HCT116 (cell line): Measurements from ENCODE around the gene ARL13B. TPM values are rescaled to one million over a fixed set of nuclear protein-coding genes. Genes with fewer than 3 reads are reported as not detected.

Experiments
- ATAC-seq: fragments of 200-7000 bp; cut with Tn5 transposase; 2 replicates; pipeline ENCODE4 v1.9.1; 2020; ENCODE audit warnings: mild to moderate bottlenecking, moderate library complexity
- BruUV-seq: library from RNA; stranded (reverse); fragments of 400-500 nt; replicated peaks from 2 replicates; lab custom pipeline; 2021; lab: Mats Ljungman, UMichigan
- CTCF ChIA-PET: fragments of 300-600 bp; sonication (Branson Sonifier 250); formaldehyde crosslinking; loops from one replicate; lab custom pipeline; 2021; ENCODE audit warnings: antibody characterized with exemption; lab: Charles Lee
- POLR2A ChIA-PET: fragments of 300-600, 350-600 bp; sonication (Branson Sonifier 250); formaldehyde crosslinking; loops from one replicate; lab custom pipeline; 2021; ENCODE audit warnings: antibody characterized with exemption; lab: Charles Lee
- RAD21 ChIA-PET, 2 experiments: fragments of 300-600 bp; sonication (Branson Sonifier 250); formaldehyde crosslinking; loops; one replicate each; lab custom pipeline; 2023; ENCODE audit warnings: low total read pairs in 2 of 2; ENCODE audit not compliant: uncharacterized antibody in 2 of 2, unreplicated experiment in 2 of 2, low non-redundant PET in 1 of 2; lab: Charles Lee
- DNase-seq: peaks from one replicate; pipeline ENCODE4 v3.0.0-alpha.2; 2010; ENCODE audit warnings: low read depth, low spot score
- H2AFZ ChIP-seq: fragments of 200-600 bp; shearing (Covaris generic), sonication (generic); 2 replicates; pipeline ENCODE4 v1.6.1; 2017; ENCODE audit warnings: low read depth, mixed run types, mixed read lengths, antibody characterized with exemption, low read length; ENCODE audit not compliant: poor library complexity, severe bottlenecking
- H3K27ac ChIP-seq: 2 replicates; pipeline ENCODE4 v1.5.1; 2012; ENCODE audit warnings: low read depth, low read length
- H3K27me3 ChIP-seq: fragments of 200-600 bp; sonication (generic); 2 replicates; pipeline ENCODE4 v1.6.1; 2016; ENCODE audit warnings: mixed run types, low read length, mixed read lengths; ENCODE audit not compliant: insufficient read depth
- H3K36me3 ChIP-seq, 2 experiments: fragments of 200-500 bp in 1 of 2; fragments of 200-600 bp in 1 of 2; sonication (Bioruptor generic) in 1 of 2; sonication (generic) in 1 of 2; 2 replicates each; pipeline versions ENCODE4 v1.5.1 to v1.6.1; 2014 to 2016; ENCODE audit warnings: low read length in 2 of 2, inconsistent platforms in 1 of 2, mixed read lengths in 1 of 2, mixed run types in 1 of 2; ENCODE audit not compliant: insufficient read depth in 2 of 2, control insufficient read depth in 1 of 2
- H3K4me1 ChIP-seq, 2 experiments: fragments of 200-600 bp in 1 of 2; sonication (generic) in 1 of 2; 2 replicates each; pipeline versions ENCODE4 v1.5.1 to v1.6.1; 2012 to 2017; ENCODE audit warnings: low read length in 2 of 2, inconsistent platforms in 1 of 2, mild to moderate bottlenecking in 1 of 2, mixed read lengths in 1 of 2, mixed run types in 1 of 2, moderate library complexity in 1 of 2; ENCODE audit not compliant: insufficient read depth in 2 of 2, control insufficient read depth in 1 of 2
- H3K4me2 ChIP-seq: fragments of 200-600 bp; sonication (generic); 2 replicates; pipeline ENCODE4 v1.6.1; 2017; ENCODE audit warnings: mixed run types, low read length, mixed read lengths
- H3K4me3 ChIP-seq, 2 experiments: fragments of 200-600 bp in 1 of 2; sonication (generic) in 1 of 2; replicated peaks in 1 of 2; 2 replicates each; pipeline ENCODE4 v1.5.1; 2011 to 2016; ENCODE audit warnings: low read length in 2 of 2, control low read depth in 1 of 2, low read depth in 1 of 2, mild to moderate bottlenecking in 1 of 2, mixed read lengths in 1 of 2, mixed run types in 1 of 2
- H3K79me2 ChIP-seq: fragments of 200-600 bp; sonication (generic); 2 replicates; pipeline ENCODE4 v1.6.1; 2017; ENCODE audit warnings: mild to moderate bottlenecking, mixed run types, low read length, moderate library complexity, mixed read lengths; ENCODE audit not compliant: insufficient read depth
- H3K9ac ChIP-seq: fragments of 200-600 bp; sonication (generic); 2 replicates; pipeline ENCODE4 v1.6.1; 2016; ENCODE audit warnings: low read length, mixed read lengths
- H3K9me2 ChIP-seq: fragments of 200-600 bp; sonication (generic), shearing (Covaris generic); 2 replicates; pipeline ENCODE4 v1.6.1; 2017; ENCODE audit warnings: mixed run types, mild to moderate bottlenecking, moderate library complexity; ENCODE audit not compliant: insufficient read depth
- H3K9me3 ChIP-seq, 2 experiments: fragments of 200-500 bp in 1 of 2; fragments of 200-600 bp in 1 of 2; sonication (Bioruptor generic) in 1 of 2; sonication (generic) in 1 of 2; 2 replicates each; pipeline ENCODE4 v1.6.1; 2014 to 2017; ENCODE audit warnings: low read length in 2 of 2, mixed read lengths in 2 of 2, inconsistent platforms in 1 of 2, low read depth in 1 of 2, mild to moderate bottlenecking in 1 of 2, mixed run types in 1 of 2, moderate library complexity in 1 of 2; ENCODE audit not compliant: control insufficient read depth in 1 of 2, insufficient read depth in 1 of 2
- H4K20me1 ChIP-seq: fragments of 200-600 bp; sonication (generic), shearing (Covaris generic); 2 replicates; pipeline ENCODE4 v1.6.1; 2017; ENCODE audit warnings: mixed run types, mild to moderate bottlenecking, moderate library complexity; ENCODE audit not compliant: insufficient read depth
- ATF3 ChIP-seq: IDR thresholded peaks from 2 replicates; pipeline ENCODE4 v1.6.1; 2012
- CBX3 ChIP-seq: IDR thresholded peaks from 2 replicates; pipeline ENCODE4 v1.6.1; 2012; ENCODE audit warnings: low read depth
- ELF1 ChIP-seq: IDR thresholded peaks from 2 replicates; pipeline ENCODE4 v1.6.1; 2012; ENCODE audit warnings: low read depth, borderline replicate concordance
- EZH2phosphoT487 ChIP-seq: fragments of 200-600 bp; IDR thresholded peaks from 2 replicates; pipeline ENCODE4 v1.6.1; 2018; ENCODE audit warnings: antibody characterized with exemption, borderline replicate concordance
- JUND ChIP-seq: IDR thresholded peaks from 2 replicates; pipeline ENCODE4 v1.6.1; 2012
- POLR2A ChIP-seq: IDR thresholded peaks from 2 replicates; pipeline ENCODE4 v1.7.0; 2011; ENCODE audit warnings: borderline replicate concordance; ENCODE audit not compliant: insufficient read depth, insufficient read length; ENCODE audit errors: extremely low read depth
- RAD21 ChIP-seq: IDR thresholded peaks from 2 replicates; pipeline ENCODE4 v1.6.1; 2012; ENCODE audit warnings: low read depth, mild to moderate bottlenecking
- SP1 ChIP-seq: IDR thresholded peaks from 2 replicates; pipeline ENCODE4 v1.6.1; 2012; ENCODE audit warnings: low read depth
- SRF ChIP-seq: IDR thresholded peaks from 2 replicates; pipeline ENCODE4 v1.6.1; 2012; ENCODE audit warnings: low read depth
- TCF7L2 ChIP-seq: IDR thresholded peaks from 2 replicates; pipeline ENCODE4 v1.7.0; 2011; ENCODE audit warnings: borderline replicate concordance, inconsistent platforms; ENCODE audit not compliant: insufficient read depth, insufficient read length; ENCODE audit errors: extremely low read depth
- YY1 ChIP-seq: IDR thresholded peaks from 2 replicates; pipeline ENCODE4 v1.6.1; 2011; ENCODE audit warnings: low read length, low read depth, moderate library complexity, mild to moderate bottlenecking; ENCODE audit not compliant: insufficient replicate concordance; ENCODE audit errors: extremely low read depth
- ZBTB33 ChIP-seq: IDR thresholded peaks from 2 replicates; pipeline ENCODE4 v1.6.1; 2011; ENCODE audit warnings: mild to moderate bottlenecking, low read length, moderate library complexity; ENCODE audit not compliant: insufficient replicate concordance; ENCODE audit errors: extremely low read depth
- ZFX ChIP-seq: fragments of 450-650 bp; IDR thresholded peaks from 2 replicates; pipeline ENCODE4 v1.6.1; 2017
- ZNF274 ChIP-seq: fragments of 200-500 bp; sonication (Bioruptor generic); IDR thresholded peaks from 2 replicates; pipeline ENCODE4 v1.6.1; 2014; ENCODE audit warnings: mild to moderate bottlenecking, low read depth, low read length, inconsistent platforms
- intact Hi-C: fragments of 100-400 bp; cut with micrococcal nuclease; formaldehyde crosslinking; loops from 2 replicates; pipeline ENCODE4 v1.10.0; 2022
- total RNA-seq: library from RNA; stranded (reverse); gene quantifications from one replicate; pipeline ENCODE4 v1.2.1, GENCODE V29; 2021; ENCODE audit not compliant: unreplicated experiment
- TF ChIP-seq, protein P1 (sequence below): IDR thresholded peaks from 2 replicates; pipeline ENCODE4 v1.6.1; 2012
- TF ChIP-seq, protein P2 (sequence below): IDR thresholded peaks from 2 replicates; pipeline ENCODE4 v1.6.1; 2012; ENCODE audit warnings: low read depth

Gene ARL13B
- total RNA-seq, 1 experiment from 2014 or later, result 8.2 TPM

- ATAC-seq, result no peak
- H3K4me3 ChIP-seq, result no peak overlapping the region
- peak; percentile 12 for DNase-seq
- TF ChIP-seq SRF, result no peak
- TF ChIP-seq JUND, result no peak
- no peak for TF ChIP-seq RAD21
- no peak for TF ChIP-seq POLR2A
- TF ChIP-seq ZFX, result no peak
- TF ChIP-seq ELF1, result no peak
- no peak for TF ChIP-seq EZH2phosphoT487
- no peak for TF ChIP-seq ZNF274
- TF ChIP-seq, protein P1, sequence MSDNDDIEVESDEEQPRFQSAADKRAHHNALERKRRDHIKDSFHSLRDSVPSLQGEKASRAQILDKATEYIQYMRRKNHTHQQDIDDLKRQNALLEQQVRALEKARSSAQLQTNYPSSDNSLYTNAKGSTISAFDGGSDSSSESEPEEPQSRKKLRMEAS, result no peak
- no peak for TF ChIP-seq ATF3
- TF ChIP-seq, protein P2, sequence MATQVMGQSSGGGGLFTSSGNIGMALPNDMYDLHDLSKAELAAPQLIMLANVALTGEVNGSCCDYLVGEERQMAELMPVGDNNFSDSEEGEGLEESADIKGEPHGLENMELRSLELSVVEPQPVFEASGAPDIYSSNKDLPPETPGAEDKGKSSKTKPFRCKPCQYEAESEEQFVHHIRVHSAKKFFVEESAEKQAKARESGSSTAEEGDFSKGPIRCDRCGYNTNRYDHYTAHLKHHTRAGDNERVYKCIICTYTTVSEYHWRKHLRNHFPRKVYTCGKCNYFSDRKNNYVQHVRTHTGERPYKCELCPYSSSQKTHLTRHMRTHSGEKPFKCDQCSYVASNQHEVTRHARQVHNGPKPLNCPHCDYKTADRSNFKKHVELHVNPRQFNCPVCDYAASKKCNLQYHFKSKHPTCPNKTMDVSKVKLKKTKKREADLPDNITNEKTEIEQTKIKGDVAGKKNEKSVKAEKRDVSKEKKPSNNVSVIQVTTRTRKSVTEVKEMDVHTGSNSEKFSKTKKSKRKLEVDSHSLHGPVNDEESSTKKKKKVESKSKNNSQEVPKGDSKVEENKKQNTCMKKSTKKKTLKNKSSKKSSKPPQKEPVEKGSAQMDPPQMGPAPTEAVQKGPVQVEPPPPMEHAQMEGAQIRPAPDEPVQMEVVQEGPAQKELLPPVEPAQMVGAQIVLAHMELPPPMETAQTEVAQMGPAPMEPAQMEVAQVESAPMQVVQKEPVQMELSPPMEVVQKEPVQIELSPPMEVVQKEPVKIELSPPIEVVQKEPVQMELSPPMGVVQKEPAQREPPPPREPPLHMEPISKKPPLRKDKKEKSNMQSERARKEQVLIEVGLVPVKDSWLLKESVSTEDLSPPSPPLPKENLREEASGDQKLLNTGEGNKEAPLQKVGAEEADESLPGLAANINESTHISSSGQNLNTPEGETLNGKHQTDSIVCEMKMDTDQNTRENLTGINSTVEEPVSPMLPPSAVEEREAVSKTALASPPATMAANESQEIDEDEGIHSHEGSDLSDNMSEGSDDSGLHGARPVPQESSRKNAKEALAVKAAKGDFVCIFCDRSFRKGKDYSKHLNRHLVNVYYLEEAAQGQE, result no peak
- no peak for TF ChIP-seq YY1
- no peak for TF ChIP-seq TCF7L2
- no peak for TF ChIP-seq SP1
- TF ChIP-seq CBX3, result no peak
- TF ChIP-seq ZBTB33, result no peak
- H3K36me3 ChIP-seq, result no peaks in the 10 kb centered on the region
- intact Hi-C loops, result no loop called here
- peaks cover 10 to 20% of the 10 kb centered on the region in 2 experiments for H3K4me1 ChIP-seq
- no peaks in the 10 kb centered on the region for H3K27me3 ChIP-seq
- no peaks in the 10 kb centered on the region for H3K9me3 ChIP-seq
- ChIA-PET POLR2A (no interaction called here), CTCF (no interaction called here), RAD21 (no interaction called here)
- H3K9me2 ChIP-seq, result no peaks in the 10 kb centered on the region
- H3K9ac ChIP-seq, result no peak overlapping the region
- H3K27ac ChIP-seq, result no peak overlapping the region
- no TSS peak for BruUV-seq
- no peaks in the 10 kb centered on the region for H4K20me1 ChIP-seq
- peak overlapping the region; percentile 16; the same call in 1 of the 2 replicates for H3K4me2 ChIP-seq
- no peaks in the 10 kb centered on the region for H3K79me2 ChIP-seq
- H2AFZ ChIP-seq, result no peak overlapping the region
Observed at GRCh38 chr3:93969443-93969842, 10.5 kb upstream of the ARL13B start.
